GM21447 (cell line): ENCODE results near the gene PLCL2.

Experiments
- ATAC-seq: cut with Tn5 transposase; IDR thresholded peaks from one replicate; pipeline ENCODE4 v1.9.1; 2021; ENCODE audit not compliant: unreplicated experiment

The PLCL2 gene

DNA sequence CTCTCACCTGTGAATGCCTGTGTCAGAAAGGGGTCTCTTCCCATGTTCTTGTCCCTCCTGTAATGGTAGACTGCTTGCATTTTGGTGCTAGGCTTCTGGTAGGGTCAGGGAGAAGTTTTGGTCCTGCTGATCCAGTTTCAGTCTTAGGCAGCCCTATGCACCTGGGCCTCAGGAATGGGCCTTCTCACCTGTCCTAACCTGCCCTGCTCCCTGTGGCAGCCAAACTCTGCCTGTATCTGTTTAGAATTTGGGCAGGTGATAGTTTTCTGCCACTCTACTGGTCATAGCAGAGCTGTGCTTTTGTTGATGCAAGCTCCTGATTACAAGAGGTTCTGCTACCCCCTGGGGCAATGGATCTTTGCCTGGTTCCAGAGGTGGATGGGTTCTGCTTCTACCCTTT, 118.7 kb downstream of the PLCL2 start:
- no peak for ATAC-seq

GRCh38 chr3:17006132-17006852, 121.5 kb downstream of the PLCL2 start:
- no peak for ATAC-seq

DNA sequence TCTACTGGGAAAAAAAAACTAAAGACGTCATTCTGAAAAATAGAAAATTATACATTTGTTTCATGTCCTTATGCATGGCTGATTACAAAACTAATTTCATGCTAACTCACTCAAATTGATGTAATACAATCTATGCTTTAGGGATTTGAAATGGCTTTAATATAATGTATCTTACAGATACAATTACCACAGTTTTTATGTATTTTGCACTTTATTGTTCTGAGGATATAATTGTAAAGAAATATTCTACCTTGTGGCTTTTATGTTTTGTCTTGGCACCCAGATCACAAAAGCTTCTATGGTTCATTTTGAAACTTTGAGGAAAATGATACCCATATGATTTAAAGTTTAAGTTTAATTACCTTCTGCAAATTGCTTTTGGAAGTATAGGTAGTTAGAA, 122.5 kb downstream of the PLCL2 start:
- ATAC-seq, result no peak

- no peak for ATAC-seq
Observed at GRCh38 chr3:17009826-17010225, 125.1 kb downstream of the PLCL2 start.

- ATAC-seq, result no peak
Observed at GRCh38 chr3:17011728-17012338, 127.1 kb downstream of the PLCL2 start.

- ATAC-seq, result no peak
Observed at GRCh38 chr3:17013050-17013449, 128.3 kb downstream of the PLCL2 start.

DNA sequence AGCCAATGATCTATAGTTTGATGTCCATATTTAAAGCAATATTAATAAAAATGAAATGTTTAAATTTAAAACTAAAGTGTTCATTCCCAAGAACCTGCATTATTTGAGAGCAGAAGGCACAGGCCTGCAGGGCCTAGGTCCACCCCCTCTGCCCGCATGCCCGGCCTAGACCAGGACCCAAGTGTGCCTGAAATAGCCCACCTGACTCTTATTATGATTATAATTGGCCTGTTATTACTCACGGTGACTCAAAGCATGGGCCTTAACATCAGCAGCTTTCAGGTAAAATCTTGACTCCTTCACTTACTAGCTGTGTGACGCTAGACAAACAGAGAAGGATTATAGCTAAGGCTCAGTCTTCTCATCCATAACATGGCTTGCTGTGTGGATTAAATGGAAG, 128.8 kb downstream of the PLCL2 start:
- no peak for ATAC-seq

DNA sequence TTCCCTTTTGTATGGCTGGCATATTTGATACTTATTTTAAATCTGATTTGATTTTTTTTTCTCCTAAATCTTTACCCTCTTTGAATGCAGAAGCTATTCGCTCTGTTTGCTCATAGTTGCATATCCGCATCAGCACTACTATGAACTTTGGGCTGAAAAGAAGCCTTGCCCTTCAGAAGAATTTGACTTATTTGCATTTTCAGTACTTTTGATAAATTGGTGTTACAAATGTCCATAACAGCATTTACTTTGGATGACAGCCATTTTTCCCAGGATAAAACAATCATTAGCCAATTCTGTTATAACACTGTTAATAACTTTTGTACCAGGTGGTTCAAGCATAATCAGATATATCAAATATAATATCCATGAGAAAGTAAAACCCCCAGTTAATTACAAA, 129.5 kb downstream of the PLCL2 start:
- no peak for ATAC-seq

DNA sequence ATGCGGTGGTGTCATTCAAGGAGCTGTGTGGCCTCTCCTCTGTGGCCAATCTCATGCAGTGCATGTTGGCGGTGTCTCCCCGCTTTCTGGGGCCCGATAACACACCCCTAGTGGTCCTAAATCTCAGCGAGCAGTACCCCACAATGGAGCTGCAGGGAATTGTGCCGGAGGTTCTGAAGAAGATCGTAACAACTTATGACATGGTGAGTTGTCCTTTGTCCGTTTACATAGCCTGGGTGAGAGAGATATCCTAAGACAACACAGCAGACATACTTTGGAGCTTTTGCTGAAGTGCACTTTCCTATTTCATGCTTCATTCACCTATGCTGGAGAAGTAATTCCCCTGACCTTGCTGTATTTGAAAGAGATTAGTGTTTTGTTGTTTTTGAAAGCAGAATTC, 130.0 kb downstream of the PLCL2 start:
- no peak for ATAC-seq

DNA sequence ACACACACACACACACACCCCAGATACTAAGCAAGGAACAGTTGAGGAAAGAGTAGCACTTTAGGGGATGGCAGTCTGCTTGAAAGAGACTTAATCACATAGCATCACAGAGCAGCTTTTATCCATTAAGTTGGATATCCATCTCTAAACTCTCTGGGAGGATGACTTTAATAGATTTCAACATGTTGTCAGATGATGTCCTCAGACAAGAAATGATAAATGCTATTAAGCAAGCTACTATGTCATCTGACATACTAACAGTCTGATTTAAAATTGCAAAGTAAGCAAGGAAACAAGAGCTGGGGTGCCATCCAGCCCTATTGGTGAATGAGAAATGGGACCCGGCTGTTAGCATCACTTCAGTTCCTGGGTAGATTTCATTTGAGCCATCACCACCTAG, 136.9 kb downstream of the PLCL2 start:
- ATAC-seq, result no peak

DNA sequence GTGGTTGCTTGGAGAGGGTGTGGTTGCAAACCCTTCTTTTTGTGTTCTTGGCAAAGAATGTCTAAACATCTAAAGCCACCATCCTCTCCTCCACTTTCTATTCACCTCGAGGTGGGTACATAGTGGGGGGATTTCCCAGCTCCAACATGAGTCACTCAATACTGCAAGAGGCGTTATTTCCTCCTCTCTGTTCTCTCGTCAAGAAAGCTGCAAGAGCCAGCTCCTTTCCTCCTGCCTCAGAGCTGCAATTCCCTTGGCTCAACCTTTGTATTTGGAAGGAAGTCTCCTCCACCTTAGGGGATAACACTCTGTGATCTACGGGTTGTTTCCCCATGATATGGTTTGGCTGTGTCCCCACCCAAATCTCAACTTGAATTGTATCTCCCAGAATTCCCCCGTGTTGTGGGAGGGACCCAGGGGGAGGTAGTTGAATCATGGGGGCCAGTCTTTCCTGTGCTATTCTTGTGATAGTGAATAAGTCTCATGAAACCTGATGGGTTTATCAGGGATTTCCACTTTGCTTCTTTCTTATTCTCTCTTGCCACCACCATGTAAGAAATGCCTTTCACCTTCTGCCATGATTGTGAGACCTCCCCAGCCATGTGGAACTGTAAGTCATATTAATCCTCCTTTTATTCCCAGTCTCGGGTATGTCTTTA, 138.4 kb downstream of the PLCL2 start:
- peak; percentile 94 for ATAC-seq

DNA sequence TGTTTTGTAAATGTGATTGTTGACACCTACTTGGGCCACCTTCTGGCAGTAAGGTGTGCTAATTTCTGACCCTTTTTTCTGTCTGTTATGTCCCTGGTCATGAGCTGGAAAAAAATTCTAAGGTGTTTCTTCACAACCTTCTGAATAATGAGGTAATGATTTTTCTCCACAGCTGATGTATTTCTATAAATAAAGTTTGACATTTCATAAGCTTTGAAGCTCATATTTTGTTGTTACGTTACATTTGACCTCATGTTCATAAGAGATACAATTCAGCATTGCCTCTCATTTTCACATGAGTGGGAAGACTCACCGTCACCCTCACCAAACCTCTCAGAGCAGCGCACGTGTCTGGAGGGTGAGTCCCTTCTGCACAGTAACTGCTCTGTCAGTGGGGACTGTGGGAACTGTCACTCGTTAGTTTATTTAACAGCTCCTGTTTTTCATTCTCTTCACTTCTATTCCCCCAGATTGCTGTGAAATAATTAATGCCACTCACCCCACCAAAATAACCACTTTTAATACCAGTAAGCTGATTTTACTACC, 140.9 kb downstream of the PLCL2 start:
- ATAC-seq, result no peak

GRCh38 chr3:17027318-17027717, 142.6 kb downstream of the PLCL2 start:
- ATAC-seq, result no peak

GRCh38 chr3:17028363-17028762, 143.6 kb downstream of the PLCL2 start:
- no peak for ATAC-seq

GRCh38 chr3:17030438-17030837, 145.7 kb downstream of the PLCL2 start:
- no peak for ATAC-seq

DNA sequence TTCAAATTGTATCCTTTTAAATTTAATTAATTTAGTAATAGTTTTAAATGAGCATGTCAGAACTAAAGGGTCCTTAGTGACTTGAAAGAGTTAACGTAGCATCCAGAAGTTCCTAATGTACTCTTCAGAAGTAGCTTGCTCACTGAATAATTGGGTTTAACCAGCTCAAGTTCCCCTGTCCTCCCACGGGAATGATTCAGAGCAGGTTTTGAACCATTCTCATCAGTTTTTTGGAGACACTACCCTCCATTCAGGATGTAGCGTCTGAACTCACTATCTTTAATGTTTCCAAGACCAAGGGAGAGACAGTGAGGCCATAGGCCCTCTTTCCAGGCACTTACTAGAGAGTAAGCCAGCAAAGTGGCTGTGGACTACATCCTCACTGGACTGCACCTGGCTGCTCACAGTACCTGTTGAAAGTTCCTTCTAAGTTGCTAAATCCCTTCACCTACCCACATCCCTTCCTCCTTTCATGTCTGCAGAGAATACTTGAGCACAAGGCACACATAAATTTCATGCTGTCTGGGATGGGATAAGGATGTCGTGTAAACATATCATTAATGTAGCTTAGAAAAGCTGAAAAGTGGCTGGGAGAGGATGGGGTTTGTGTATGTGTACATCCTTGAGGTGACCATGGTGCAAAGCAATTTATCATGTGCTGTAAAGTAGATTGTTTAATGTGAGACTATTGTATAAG, 146.3 kb downstream of the PLCL2 start:
- ATAC-seq, result no peak

GRCh38 chr3:17032407-17033034, 147.8 kb downstream of the PLCL2 start:
- no peak for ATAC-seq

DNA sequence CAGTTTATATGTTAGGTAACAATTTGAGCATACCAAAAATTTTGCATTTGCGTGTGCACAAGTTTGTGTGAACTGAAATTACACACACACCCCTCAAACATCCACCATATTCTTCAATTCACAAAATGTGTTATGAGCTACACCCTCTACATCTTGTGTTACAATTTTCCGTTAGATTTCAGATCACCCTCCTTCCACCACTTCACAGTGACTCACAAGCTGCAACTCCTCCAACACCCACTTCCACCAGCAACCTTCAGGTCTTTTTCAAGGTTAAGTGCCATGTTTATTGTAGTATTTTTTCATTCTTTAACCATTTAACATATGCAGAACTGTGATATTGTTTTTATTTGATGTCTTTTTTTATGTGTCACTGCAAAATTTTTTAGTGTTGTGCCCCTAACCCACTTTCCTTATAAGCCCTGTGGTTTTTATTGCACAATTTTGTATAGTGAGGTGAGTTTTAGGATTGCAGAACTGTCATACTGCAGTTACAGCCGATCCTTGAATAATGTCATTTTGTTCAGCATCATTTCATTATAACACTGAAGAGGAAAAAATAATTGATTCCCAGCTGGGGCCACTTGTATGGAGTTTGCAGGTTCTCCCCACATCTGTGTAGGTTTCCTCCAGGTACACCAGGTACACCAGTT, 148.9 kb downstream of the PLCL2 start:
- no peak for ATAC-seq

- no peak for ATAC-seq
Observed at GRCh38 chr3:17035033-17035432, 150.3 kb downstream of the PLCL2 start.

- no peak for ATAC-seq
Observed at GRCh38 chr3:17035966-17036365, 151.2 kb downstream of the PLCL2 start.

GRCh38 chr3:17038141-17038540, 153.4 kb downstream of the PLCL2 start:
- no peak for ATAC-seq
